GM23338 (cell line): ENCODE data around the gene NCR2.

Experiments used
- CREB1 ChIP-seq: fragments of 250-450 bp; sonication (Bioruptor Pico); IDR thresholded peaks from 2 replicates; pipeline ENCODE4 v1.5.0; 2020; ENCODE audit warnings: low read depth, mild to moderate bottlenecking, moderate library complexity
- CTCF ChIP-seq, 2 experiments: fragments of 200-600 bp in 1 of 2; sonication (generic) in 1 of 2; conservative IDR thresholded peaks; 2 replicates each; pipeline versions ENCODE4 v1.5.1 to v1.6.1; 2016 to 2017; ENCODE audit warnings: antibody characterized with exemption in 2 of 2, low read depth in 2 of 2, mild to moderate bottlenecking in 2 of 2, moderate library complexity in 1 of 2
- ETS1 ChIP-seq: IDR thresholded peaks from 2 replicates; pipeline ENCODE4 v1.6.1; 2016; ENCODE audit warnings: antibody characterized with exemption
- EZH2 ChIP-seq: fragments of 200-600 bp; sonication (generic); IDR thresholded peaks from one replicate; pipeline ENCODE4 v1.8.0; 2017; ENCODE audit warnings: antibody characterized with exemption, mild to moderate bottlenecking, low read depth; ENCODE audit not compliant: unreplicated experiment
- EZH2phosphoT487 ChIP-seq: fragments of 200-600 bp; sonication (generic); IDR thresholded peaks from one replicate; pipeline ENCODE4 v1.8.1; 2018; ENCODE audit warnings: antibody characterized with exemption; ENCODE audit not compliant: unreplicated experiment
- JUNB ChIP-seq: IDR thresholded peaks from one replicate; pipeline ENCODE4 v1.6.1; 2016; ENCODE audit warnings: antibody characterized with exemption; ENCODE audit not compliant: unreplicated experiment
- NANOG ChIP-seq: IDR thresholded peaks from 2 replicates; pipeline ENCODE4 v1.6.1; 2016; ENCODE audit warnings: antibody characterized with exemption, borderline replicate concordance
- POLR2AphosphoS5 ChIP-seq: IDR thresholded peaks from 2 replicates; pipeline ENCODE4 v1.6.1; 2016; ENCODE audit warnings: antibody characterized with exemption, low read depth
- REST ChIP-seq: IDR thresholded peaks from one replicate; pipeline ENCODE4 v1.6.1; 2018; ENCODE audit warnings: antibody characterized with exemption; ENCODE audit not compliant: unreplicated experiment
- STAT1 ChIP-seq: IDR thresholded peaks from one replicate; pipeline ENCODE4 v1.6.1; 2016; ENCODE audit warnings: antibody characterized with exemption; ENCODE audit not compliant: unreplicated experiment
- ZNF114 ChIP-seq: fragments of 250-450 bp; sonication (Bioruptor Pico); IDR thresholded peaks from 2 replicates; pipeline ENCODE4 v1.5.0; 2020; ENCODE audit warnings: mild to moderate bottlenecking, moderate library complexity
- ZNF331 ChIP-seq: fragments of 250-450 bp; sonication (Bioruptor Pico); IDR thresholded peaks from 2 replicates; pipeline ENCODE4 v1.5.0; 2020; ENCODE audit warnings: low read depth, mild to moderate bottlenecking, moderate library complexity

GRCh38 chr6:41352907-41353306, 17.5 kb downstream of the NCR2 start:
- no peak for TF ChIP-seq REST
- TF ChIP-seq CTCF (conservative IDR thresholded peaks at IDR 0.05; ENCODE audit: low read depth in 2 of 2) = no peak
- no peak for TF ChIP-seq CREB1 (CRISPR knock-in tag)
- TF ChIP-seq EZH2 = no peak
- no peak for TF ChIP-seq JUNB
- no peak for TF ChIP-seq ETS1
- TF ChIP-seq POLR2AphosphoS5 = no peak
- no peak for TF ChIP-seq EZH2phosphoT487
- TF ChIP-seq ZNF114 (CRISPR knock-in tag) = no peak
- no peak for TF ChIP-seq NANOG
- no peak for TF ChIP-seq ZNF331 (CRISPR knock-in tag)
- no peak for TF ChIP-seq STAT1
